ENCODE results near the gene CCL21.

The CCL21 gene

DNA sequence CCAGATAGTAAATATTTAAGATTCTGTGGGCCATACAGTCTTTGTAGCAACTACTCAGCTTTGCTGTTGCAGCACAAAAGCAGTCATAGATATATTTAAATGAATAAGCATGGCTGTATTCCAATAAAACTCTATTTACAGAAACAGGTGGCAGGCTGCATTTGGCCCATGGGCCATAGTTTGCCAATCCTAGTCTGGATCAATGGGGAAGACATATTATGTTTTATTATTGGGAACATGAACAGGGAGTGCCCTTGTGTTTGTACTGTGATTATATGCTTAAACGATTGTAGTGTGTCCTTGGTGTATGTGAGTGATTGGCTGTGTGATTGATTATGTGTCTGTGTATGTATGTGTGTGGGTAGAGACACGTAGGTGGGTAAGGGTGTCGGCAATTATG lies 35.5 kb downstream of the CCL21 start:
- DNase-seq (ENCODE audit: low read depth, low spot score), result no peak

DNA sequence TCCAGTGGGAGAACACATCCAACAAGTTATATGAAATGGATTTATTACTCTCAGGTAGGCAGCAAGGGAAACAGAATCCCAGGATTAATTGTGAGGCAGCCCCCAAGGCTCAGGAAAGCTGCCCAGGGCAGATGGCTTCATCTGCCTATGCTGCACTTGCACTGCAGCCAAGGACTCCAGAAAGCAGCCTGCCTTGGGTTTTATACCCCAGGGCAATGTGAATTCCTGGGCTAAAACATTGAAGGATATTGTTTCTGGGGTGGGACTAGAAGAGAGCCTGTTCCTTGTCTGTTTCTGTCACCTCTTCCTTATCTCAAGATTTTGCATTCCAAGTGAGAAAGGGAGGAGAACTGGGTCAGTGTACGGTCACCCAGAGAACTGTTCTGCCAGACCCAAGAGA lies 38.6 kb downstream of the CCL21 start:
- DNase-seq (ENCODE audit: low read depth, low spot score), result no peak

DNA sequence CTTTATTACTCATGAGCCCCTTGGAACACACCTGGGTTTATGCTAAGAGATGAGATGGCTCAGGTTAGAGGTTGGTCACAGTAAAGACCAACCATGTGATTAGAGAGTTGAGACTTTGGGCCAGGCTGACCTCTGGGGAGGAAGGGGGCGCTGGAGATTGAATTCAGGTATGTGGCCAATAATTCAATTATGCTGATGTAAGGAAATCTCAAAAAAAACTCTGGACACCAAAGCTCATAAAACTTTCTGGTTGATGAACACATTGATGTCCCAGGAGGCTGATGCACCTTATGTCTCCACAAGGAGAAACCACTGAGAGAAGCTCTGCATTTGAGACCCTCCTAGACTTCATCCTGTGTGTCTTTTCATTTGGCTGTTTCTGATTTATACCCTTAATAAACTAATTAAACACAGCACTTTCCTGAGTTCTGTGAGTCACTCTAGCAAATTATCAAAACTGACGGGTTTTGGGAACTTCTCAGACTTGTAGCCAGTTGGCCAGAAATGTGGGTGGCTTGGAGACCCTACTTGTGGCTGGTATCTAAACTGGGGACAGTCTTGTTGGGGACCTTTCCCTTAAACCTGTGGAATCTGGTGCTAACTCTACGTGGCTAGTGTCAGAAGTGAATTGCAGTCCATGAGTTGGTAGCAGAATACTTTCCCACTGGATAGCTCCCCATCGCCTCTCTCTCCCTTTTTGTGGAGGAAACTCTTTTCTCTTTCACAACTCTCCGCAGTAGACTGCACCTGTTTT lies 40.0 kb downstream of the CCL21 start:
- no peak for DNase-seq (ENCODE audit: low read depth, low spot score)

DNA sequence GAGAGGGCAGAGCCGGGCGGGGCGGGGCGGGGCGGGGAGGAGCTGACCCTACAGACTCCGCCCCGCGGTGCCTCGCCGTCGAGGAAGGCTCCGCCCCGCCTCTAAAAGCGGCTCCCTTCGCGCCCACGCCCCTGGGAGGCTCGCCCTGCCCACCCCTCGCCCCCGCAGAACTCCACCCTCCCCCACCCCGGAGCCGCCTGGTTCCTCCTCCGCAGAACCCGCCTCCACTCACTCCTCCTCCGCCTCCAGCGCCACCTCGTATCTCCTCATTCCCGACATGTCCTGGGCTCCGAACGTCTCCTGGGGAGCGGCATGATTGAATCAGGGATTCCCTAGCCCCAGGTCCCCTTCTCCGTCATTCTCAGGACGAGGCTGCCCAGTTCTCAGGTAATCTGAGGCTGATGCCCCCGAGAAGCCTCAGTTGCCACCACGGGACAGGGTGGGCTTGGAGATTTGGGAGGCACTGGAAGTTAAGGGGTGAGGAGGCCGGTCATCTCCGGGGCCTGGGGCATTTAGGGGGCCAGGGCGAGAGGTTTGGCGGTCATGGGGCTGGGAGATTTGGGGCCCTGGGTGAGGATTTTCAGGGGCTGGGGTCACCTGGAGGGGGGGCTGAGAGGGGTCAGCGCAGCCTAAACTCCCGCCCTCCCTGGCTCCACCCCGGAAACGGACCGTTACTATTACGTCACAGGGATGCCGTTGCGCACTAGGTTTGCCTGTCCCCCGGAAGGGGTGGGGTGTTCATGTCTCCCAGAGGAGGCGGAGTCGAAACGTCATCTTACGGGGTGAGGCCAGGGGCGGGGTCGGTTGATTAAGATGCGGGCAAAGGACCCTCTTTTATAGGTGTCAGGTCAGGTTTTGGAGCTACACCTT lies 44.3 kb downstream of the CCL21 start:
- DNase-seq (ENCODE audit: low read depth, low spot score), result peak; percentile 97

DNA sequence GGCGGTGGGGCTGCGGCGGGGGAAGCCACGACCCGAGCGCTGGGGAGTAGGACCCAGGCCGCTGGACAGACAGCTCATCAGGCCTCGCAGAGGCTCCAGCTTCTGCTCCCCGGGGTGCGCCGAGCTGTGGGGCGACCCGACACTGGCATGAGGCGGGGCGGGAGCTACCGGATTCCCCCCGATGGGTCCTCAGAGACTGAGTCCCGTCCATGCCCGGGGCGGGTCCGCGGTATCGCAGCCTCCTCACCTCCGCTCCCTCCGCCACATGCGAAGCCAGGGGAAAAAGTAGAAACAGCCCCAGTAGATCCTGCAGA lies 44.9 kb downstream of the CCL21 start:
- DNase-seq (ENCODE audit: low read depth, low spot score), result no peak

DNA sequence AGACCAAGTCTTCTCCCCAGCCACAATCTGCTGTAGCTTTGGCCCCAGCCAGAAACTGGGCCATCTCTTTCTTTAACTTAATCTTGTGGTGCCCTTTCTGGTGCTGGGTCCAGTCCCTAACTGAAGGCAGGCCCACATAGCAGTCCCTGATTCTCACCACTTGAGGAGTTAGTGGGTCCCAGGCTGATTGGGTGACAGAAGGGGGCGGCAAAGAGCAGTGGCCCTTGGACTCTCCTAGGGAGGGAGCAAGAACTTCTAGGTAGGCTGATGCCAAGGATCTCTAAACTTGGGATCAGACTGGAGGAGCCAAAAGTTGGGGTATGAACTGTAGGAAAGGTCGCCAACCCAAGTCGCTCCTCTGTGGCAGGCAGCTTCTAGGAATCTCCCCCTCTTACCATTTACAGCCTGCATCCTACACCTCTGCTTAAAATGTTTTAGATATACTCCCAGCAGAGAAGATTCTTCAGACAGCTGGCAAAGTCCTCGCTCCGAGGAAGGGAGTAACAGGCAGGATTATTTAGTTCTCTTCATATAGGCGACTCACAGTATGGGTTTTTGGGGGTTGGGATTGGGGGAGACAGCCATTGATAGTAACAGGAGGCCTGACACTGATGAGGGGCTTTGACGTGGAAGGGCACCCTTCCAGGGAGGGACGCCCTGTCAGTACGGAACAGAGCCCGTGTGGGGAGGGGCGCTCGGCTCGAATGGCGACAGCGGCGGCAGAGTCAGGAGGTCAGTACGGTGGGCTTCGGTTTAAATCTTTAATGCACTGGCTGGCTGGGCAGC lies 45.5 kb downstream of the CCL21 start:
- DNase-seq (ENCODE audit: low read depth, low spot score), result peak; percentile 73

DNA sequence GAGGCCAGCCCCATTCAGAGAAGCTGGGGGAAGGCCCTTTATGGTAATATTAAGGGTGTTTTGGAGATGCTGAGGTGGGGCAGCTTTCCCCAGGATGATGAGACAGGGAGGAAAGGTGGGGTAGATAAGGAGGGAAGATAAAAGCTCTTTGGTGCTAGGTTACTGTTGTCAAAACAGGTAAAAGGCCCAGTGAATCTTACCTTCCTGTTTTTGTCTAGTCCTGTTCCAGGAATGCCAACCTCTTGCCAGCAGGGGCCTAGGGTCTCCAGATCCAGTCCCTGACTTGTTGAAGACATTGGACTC lies 46.7 kb downstream of the CCL21 start:
- DNase-seq (ENCODE audit: low read depth, low spot score), result no peak

DNA sequence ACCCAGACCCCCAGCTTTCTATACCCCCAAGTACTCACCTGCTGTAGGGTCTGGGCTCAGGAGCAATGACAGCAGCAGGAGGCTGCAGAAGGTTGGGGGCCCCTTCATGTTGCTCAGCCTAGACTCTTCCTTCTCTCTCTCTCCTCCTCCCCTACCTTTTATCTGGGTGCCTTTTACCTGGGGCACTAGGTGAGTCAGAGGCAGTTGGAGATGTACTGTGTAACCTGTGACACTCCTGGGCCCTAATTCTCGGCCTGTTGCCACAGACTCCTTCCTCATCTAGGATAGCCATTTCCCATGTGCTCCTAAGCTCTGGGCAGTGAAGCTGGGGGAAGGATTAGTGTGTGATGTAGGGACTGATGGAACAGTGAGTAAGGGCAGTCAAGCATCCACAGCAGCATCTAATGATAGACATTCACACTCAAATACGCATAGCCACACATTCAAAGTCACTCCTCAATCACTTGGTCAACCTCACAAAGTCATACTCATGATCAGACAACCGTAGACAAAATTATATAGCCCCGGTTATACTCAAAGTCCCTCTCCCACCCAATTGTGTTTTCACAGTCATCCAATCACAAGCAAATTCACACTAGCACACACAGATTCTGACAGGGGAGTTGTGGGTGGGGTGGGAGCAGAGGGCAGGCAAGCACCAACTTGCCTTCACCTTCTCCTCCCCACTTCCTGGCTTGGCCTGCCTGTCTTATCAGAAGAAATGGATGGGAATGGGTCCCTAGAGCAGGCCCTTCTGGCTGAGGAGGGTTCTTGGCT lies 47.2 kb downstream of the CCL21 start, which contains the start of gene CCL27:
Gene CCL27, minus strand, starts transcription at position 132 of the 777 bp plus-strand sequence. Its CDS starts 24 bp downstream, at position 108.
- no peak for DNase-seq (ENCODE audit: low read depth, low spot score)

DNA sequence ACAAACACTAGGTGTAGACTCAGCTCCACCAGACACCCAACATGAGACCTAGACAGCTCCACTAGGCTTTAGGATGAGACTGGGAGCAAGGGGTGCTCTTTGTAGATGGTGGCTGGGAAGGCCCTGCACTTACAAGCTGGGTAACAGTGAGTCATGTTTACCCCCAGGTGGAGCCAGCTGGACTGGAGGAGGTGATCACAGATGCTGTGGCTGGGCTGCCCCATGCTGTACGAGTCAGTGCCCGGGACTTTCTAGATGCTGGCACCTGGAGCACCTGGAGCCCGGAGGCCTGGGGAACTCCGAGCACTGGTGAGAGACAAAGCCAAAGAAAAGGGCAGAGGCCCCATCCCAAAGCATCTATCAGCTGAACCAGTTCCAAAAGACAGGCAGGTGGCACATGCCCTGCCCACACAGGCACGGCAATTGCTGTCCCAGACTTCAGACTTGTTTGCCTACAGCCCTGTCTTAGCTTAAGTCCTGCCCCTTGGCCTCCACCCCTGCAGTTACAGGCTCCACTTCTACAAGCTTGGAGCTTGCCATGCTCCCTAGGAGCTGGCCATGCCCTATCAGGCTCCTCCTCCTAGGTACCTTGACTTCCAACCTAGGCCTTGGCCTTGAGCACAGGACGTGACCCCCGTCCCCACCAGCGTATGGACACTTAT lies 50.2 kb downstream of the CCL21 start:
- DNase-seq (ENCODE audit: low read depth, low spot score), result peak; percentile 16

Data from astrocyte of the hippocampus (primary cell).